ENCODE data around the gene TTC24.

GRCh38 chr1:156589546-156589945, 10.0 kb downstream of the TTC24 start:
- TF ChIP-seq, protein P1, sequence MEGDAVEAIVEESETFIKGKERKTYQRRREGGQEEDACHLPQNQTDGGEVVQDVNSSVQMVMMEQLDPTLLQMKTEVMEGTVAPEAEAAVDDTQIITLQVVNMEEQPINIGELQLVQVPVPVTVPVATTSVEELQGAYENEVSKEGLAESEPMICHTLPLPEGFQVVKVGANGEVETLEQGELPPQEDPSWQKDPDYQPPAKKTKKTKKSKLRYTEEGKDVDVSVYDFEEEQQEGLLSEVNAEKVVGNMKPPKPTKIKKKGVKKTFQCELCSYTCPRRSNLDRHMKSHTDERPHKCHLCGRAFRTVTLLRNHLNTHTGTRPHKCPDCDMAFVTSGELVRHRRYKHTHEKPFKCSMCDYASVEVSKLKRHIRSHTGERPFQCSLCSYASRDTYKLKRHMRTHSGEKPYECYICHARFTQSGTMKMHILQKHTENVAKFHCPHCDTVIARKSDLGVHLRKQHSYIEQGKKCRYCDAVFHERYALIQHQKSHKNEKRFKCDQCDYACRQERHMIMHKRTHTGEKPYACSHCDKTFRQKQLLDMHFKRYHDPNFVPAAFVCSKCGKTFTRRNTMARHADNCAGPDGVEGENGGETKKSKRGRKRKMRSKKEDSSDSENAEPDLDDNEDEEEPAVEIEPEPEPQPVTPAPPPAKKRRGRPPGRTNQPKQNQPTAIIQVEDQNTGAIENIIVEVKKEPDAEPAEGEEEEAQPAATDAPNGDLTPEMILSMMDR (IDR thresholded peaks at IDR 0.05; ENCODE audit: poor library complexity, severe bottlenecking) = no peak
- TF ChIP-seq POLR2AphosphoS5 (IDR thresholded peaks at IDR 0.05) = no peak
- no peak for TF ChIP-seq EZH2 (IDR thresholded peaks at IDR 0.05; ENCODE audit: borderline replicate concordance, insufficient read depth, low read length, poor library complexity, severe bottlenecking)
- TF ChIP-seq EP300 (conservative IDR thresholded peaks at IDR 0.05; ENCODE audit: poor library complexity, severe bottlenecking) = no peak
- TF ChIP-seq REST (IDR thresholded peaks at IDR 0.05; ENCODE audit: borderline replicate concordance) = no peak
- no peak for TF ChIP-seq MXI1 (conservative IDR thresholded peaks at IDR 0.05; ENCODE audit: poor library complexity, severe bottlenecking)
- TF ChIP-seq TAF1 (IDR thresholded peaks at IDR 0.05; ENCODE audit: low read depth) = no peak

All from neural cell (in vitro differentiated cells).